NOMO-1 treated with DMSO at 0.1 percent for 48 hours (cell line): ENCODE results near the gene AQP11.
A peak's percentile ranks its signal among the peaks of the same experiment; 100 is the strongest.

Experiments
- DNase-seq: peaks from one replicate; lab custom pipeline; 2025; ENCODE audit not compliant: unreplicated experiment; lab: John Stamatoyannopoulos, UW

AQP11 gene

DNA sequence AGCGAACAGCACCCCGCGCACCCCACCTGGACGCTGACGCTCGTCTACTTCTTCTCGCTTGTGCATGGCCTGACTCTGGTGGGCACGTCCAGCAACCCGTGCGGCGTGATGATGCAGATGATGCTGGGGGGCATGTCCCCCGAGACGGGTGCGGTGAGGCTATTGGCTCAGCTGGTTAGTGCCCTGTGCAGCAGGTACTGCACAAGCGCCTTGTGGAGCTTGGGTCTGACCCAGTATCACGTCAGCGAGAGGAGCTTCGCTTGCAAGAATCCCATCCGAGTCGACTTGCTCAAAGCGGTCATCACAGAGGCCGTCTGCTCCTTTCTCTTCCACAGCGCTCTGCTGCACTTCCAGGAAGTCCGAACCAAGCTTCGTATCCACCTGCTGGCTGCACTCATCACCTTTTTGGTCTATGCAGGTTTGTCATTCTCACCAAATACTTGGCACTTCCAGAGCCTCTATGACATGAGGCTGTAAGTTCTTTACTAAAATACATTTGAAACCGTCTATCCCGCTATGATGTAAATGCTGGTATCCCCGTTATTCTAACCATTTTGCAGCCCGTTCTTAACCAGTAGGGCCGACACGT lies 535 bp downstream of the AQP11 start:
- DNase-seq: no peak

DNA sequence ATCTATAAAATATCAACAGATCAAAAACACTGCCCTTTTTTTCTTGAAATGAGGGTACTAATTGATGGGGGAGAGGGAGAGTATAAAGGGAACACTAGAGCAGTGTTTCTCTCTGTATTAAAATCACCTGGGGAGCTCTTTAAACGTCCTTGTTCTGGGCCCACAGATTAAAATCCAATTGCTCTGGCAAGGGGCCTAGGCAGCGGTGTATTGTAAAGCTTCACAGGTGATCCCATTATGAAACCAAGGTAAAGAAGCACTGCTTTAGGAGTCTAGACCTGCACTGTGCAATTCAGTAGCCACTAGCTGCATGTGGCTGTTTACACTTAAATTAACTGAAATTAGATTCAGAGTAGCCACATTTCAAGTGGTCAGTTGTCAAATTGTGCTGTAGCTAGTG lies 3.0 kb downstream of the AQP11 start:
- DNase-seq: no peak

DNA sequence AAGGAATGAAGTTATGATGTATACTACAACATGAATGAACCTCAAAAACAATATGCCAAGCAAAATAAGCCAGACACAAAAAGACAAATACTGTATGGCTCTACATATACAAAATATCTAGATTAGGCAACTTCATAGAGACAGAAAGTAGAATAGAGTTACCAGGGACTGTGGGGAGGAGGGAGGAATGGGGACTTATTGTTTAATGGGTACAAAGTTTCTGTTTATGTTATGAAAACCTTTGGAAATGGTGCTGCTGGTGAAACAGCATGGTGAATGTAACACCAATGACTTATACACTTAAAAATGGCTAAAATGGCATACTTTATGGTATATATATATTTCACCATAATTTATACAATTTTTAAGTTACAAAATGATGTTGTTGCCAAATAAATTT lies 4.1 kb downstream of the AQP11 start:
- no peak for DNase-seq

DNA sequence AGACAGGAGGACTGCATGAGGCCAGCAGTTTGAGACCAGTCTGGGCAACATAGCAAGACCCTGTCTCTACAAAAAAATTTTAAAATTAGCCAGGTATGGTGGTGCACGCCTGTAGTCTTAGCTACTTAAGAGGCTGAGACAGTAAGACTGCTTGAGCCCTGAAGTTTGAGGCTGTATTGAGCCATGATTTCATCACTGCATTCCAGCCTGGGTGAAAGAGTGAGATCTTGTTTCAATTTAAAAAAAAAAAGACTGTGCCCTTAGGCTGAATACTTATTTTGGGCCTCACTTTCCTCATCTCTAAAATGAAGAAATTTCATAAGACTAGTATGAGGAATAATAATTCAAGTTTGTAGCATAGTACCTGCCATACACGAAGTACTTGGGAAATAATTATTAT lies 6.9 kb downstream of the AQP11 start:
- DNase-seq: no peak

DNA sequence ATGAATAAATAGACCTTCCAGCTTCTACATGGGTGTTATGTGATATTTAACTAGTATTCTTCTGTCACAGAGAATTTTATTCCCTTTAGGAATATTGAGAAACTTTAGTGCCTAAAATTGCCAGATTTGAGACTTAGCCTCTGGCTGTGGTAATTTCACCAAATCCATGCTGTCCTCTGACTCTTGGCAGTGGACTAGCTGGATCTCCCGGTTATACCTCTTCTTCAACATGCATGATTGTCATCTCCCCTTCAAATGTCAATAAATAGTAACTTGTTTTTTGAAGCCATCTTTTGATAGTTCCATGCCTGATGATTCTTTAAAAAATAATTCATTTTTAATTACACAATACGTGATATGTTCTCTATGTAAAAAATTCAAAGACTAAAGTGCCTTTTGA lies 8.4 kb downstream of the AQP11 start:
- no peak for DNase-seq

DNA sequence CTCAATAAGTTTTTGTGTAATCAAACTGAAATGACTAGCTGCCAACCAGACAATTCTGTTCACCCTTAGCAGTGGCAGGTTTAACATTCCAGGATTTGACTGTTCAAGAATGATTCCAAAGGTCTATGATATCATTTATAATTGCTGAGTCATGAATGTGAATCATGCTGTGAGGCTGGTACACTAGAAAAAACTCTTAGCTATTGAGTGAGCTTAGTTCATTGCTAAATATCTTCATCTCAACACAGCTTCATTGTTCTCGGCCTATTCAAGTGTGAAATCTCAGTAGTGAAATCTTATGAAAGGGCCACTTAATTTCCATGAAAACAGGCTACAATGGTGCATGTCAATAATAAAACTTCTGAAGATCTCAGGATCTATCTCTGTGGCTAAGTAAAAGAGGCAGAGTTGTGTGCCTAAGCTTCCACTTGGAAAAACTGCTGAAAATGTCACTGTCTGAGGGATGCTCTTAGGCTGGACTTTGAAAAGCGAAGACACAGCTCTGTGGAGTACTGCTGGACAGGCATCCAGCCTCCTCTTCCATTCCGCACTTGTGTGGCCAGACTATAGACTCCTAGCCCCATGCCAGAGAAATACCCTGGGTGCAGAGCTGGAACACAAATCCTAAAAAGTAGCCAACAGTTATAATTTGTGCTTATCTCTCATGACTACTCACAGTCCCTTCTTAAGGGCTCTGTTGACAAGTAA lies 12.8 kb downstream of the AQP11 start:
- no peak for DNase-seq

DNA sequence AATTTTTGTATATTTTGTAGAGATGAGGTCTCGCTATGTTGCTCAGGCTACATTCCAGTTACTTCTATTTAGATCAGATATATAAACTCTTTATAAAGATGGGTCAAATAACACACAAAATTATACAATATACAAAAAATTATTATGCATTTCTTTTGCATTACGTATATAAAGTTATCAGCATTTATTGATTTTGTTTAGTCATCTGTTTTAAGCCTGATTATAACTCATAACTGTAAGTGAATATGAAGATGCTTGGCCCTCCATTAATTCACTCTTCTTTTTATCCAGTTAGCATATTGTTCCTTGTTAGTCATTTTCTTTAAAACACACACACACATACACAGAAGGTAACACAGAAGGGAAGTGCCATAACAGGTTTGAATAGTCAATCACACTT lies 14.5 kb downstream of the AQP11 start:
- no peak for DNase-seq

DNA sequence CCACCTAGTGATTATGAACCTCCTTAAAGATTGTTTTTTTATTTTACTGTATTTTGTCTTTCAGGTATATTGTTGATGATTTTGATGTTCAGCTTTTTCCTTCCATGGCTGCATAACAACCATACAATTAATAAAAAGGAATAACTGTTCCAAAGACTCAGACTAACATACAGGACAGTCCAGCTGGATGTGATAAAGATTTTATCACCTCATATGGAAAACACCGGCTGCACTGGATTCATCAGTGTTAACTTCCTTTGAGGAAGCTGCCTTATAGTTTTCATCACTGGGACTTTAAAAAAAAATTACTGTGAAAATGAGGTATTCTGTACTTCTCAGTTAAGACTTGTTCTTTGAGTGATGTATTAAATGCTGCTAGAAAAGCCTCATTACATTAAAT lies 19.5 kb downstream of the AQP11 start:
- no peak for DNase-seq

DNA sequence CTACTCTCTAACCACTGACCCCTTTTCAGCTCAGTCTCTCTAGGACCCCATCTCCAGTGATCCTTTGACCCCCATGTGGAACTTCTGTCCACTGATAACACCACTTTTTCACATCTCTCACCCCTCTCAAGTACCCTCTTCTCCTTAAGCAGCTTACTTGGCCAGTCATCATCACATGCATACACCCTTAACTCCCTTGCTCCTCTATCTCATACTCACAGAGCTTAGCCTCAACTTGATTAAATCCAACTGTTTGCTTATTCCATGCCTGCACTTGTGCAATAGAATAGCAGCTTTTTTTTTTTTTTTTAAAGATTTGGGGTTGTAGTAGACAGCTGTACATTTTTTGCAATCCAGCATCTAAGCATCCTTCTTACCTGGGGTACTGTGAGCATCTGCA lies 22.2 kb downstream of the AQP11 start:
- no peak for DNase-seq

DNA sequence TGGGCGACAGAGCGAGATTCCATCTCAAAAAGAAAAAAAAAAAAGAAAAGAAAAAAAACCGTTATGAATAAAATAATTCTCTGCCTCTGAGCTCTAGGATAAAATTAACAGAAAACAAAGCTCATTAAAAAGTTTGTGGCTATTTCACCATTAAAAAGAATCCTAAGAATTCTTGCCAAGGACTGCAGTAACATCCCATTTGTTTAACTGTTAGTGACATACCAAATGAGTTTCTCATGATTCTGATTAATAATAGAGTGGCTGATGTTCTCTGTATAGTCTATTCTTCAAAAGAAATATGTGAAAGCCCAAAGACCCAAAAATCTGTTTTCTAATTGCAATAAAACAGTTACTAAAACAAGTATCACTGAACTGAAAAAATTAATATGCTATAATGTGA lies 28.1 kb downstream of the AQP11 start:
- no peak for DNase-seq

DNA sequence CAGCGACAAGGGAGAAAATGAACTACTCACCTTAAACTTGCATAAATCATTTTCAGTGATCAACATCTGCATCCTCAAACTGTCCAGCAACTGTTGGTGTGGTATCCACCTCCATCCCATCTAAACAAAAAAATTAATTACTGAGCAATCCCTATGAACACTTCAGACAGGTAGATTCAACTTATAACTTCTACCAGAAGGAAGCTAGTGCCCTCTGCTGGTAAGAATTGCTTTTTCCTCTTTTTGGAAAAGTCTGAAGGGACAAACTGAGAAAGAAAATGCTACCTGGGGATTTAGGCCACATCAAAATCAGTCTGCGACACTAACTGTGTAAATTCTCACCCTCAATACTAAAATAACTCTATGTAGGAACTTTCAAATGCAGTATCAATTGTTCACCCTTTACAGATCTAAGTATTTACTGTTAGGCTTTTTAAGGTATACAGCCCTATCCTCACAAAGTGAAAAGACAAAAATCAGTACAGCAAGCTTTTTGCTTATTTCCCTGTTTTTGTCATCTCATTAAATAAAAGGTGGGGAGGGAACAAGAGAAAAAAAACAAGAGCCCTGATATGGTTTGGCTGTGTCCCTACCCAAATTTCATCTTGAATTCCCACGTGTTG lies 29.9 kb downstream of the AQP11 start:
- DNase-seq: peak; percentile 41

DNA sequence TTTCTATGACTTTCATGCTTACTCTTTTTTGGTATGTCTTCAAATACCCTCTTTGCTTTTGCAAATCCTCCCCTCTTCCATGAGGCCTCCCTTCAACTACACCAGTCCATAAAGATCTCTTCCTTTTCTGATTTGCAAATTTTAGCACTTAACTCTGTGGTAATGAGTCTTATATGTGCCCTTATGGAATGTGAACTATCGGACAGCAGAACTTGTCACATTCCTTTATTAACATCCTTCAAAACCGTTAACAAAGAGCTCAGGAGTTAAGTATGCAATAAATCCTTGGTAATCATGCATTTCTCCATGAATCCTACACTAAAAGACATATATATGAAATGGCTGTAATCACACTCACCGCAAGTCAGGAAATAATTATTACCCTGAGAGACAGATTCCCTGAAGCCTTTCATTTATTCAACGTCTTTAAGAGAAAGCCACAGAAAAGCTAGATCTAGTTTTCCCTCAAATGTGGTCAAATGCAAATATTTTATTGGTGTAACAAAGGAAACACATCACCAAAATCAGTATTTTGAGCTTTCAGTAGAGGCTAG lies 40.5 kb downstream of the AQP11 start:
- no peak for DNase-seq

DNA sequence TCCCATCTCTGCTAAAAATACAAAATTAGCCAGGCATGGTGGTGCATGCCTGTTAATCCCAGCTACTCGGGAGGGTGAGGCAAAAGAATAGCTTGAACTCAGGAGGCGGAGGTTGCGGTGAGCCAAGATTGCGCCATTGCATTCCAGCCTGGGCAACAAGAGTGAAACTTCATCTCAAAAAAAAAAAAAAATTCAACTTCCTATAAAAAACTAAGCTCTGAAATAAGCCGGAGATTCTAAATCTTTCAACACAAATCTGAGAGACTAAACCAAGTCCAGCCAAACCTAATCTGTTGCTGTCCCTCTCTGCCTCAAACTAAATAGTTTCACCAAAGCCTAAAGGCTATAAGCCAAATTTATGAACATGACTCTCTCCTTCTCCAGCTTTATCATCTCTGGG lies 44.2 kb downstream of the AQP11 start:
- DNase-seq: peak; percentile 69

DNA sequence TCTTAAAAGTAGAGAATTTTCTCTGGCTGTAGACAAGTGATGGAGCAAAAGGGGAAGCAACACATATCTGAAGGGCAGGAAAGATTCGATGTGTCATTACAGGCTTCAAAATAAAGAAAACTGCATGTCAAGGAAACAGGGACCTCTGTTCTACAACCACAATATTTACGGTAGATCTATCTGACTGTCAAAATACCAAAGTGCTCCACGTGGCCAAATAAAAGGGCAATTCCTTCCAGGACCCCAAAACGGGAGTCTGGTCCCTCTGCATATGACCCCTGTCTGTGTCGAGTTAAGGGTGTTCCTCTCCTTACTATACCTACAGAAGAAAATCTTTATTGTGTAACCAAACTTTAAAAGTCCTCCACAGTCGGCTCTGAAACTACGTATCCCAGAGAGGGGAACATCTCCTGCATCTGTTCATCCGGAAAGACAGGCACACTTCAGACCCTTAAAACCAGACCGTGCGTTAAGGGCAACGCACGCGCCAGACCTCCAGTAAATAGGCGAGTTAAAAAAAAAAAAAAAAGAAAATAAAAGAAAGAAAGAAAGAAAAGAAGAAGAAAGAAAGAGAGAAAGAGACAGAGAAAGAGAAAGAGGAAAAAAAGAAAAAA lies 47.1 kb downstream of the AQP11 start:
- DNase-seq: peak; percentile 65

DNA sequence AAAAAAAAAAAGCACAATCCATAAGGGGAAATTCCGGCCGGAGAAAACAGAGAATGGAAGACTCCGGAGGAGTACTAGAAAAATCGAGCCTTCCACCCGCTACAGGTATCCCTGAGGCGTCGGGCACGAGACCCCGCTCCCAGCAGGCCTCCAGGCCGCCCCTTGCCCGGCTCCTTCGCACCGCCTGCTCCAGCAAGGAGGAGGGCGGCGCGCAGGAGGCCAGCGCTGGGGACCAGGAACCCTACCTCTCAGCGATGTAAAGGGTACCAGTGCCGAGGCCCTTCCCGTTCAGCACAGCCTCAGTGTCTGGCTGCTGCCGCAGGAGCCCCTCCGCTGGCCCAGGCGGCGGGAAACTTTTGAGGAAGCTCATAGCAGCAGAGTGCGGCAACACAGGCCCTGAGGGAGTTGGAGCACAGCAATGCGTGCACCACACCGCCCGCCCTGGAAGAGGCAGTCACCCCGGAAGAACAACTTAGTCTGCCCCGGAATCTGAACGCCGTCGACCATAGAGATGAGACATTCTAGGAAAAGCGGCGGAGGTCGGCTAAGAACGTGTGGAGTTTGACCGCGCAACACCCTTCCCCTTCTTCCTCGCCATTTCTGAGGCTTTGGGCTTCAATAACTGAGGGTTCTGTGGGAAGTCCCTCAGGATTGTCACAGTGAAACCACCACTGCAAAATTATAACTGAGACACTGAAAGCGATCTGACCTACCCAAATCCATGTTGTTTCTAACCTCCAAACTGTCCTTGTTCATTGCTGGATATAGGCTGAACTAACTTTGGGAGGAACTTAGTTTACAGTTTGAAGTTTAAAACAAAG lies 47.8 kb downstream of the AQP11 start, which contains the start of gene CLNS1A:
Gene CLNS1A, minus strand, starts transcription at position 450 of the 821 bp plus-strand sequence. Its CDS starts 80 bp downstream, at position 370.
- peak; percentile 90 for DNase-seq

DNA sequence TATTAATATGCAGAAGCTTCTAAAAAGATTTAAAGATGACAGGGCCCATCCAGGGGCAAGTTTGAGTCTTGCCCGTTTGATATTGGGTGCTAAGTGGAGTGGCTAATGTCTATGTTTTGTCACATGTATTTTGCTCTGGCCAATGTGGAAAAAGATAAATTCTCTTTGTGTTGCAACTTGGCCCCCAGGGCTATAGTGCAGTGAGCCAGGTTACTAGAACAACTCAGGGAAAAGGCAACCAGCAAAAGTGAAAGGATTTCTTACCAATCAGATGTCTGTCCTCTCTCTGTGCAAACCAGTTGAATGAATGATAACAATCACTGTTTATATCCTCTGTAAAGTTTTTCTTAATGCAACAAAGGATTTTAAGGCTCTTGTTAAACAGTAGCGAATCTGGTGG lies 52.5 kb downstream of the AQP11 start:
- no peak for DNase-seq

DNA sequence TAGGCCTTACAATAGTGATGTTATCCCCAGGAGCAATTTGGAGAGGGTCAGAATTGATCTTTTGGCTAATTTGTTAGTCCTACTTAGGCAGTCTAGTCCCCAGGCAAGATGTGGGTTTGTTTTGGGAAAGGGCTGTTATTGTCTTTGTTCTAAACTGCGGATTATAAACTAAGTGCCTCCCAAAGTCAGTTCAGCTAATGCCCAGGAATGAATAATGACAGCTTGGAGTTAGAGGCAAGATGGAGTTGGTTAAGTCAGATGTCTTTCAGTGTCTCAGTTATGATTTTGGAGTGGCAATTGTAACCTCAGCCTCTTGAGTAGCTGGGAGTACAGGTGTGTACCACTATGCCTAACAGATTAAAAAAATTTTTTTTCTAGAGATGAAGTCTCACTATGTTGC lies 55.1 kb downstream of the AQP11 start:
- DNase-seq: no peak

DNA sequence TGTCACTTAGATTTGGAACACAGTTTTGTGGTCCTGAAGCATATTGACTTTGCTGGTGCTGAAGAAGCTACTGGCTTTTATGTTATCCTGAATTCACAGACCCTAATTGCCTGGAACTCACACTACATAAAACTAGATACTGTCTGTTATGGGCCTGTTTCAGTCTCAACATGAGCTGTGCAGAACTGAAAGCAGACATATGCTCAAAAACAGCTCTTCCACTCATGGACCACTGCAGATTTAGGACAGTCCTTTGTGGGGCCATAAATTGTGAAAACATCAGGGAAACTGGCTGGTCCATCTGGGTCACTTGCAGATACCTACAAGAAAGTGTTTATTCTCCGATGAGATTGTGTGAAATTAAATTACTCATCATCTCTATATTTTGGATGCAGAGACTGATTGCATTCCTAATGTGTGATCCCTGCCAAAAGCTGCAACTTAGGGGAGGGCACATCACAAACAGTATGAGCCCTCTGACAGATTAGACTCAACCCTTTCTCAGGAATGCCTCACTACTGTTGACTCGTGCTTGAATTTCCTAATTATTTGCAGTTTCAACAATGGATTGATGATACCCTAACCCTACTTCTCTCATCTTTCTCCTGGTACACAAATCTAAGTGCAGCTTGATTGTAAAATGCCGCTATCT lies 58.0 kb downstream of the AQP11 start:
- DNase-seq: no peak

DNA sequence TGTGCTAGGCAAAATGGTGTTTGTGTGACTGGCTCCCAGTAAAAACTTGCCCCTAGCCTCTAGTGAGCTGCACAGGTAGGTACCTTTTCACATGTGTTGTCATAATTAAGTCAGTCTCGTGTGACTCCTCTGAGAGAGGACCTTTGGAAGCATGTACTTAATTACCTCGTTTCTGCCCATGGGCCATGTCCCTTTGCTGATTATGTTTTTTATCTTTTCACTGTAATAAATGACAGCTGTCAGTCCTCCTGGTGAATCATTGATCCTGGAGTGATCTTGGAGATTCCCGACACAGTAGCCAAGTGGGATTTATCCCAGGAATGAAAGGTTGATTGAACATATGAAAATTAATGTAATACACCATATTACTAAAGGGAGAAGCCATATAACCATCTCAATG lies 60.4 kb downstream of the AQP11 start:
- no peak for DNase-seq

DNA sequence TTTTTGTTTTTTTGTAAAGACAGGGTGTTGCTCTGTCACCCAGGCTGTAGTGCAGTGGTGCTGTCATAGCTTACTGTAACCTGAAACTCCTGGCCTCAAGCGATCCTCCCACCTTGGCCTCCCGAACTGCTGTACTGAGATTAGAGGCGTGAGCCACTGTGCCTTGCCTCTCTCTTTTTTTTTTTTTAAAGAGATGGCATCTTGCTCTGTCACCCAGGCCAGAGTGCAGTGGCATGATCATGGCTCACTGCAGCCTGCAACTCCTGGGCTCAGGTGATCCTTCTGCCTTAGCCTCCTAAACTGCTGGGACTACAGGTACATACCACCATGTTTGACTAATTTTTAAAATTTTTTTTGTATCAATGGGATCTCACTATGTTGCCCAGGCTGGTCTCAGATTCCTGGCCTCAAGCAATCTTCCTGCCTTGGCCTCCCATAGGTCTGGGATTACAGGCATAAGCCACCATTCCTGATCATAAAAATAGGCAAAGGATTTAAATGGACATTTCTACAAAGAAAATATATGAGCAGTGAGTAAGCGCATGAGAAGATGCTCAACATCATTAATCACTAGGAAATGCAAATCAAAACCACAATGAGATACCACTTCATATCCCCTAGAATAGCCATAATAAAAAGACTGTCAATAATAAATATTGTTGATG lies 65.1 kb downstream of the AQP11 start:
- DNase-seq: no peak
